ENCODE measurements around the gene CCDC27.

Gene CCDC27

DNA sequence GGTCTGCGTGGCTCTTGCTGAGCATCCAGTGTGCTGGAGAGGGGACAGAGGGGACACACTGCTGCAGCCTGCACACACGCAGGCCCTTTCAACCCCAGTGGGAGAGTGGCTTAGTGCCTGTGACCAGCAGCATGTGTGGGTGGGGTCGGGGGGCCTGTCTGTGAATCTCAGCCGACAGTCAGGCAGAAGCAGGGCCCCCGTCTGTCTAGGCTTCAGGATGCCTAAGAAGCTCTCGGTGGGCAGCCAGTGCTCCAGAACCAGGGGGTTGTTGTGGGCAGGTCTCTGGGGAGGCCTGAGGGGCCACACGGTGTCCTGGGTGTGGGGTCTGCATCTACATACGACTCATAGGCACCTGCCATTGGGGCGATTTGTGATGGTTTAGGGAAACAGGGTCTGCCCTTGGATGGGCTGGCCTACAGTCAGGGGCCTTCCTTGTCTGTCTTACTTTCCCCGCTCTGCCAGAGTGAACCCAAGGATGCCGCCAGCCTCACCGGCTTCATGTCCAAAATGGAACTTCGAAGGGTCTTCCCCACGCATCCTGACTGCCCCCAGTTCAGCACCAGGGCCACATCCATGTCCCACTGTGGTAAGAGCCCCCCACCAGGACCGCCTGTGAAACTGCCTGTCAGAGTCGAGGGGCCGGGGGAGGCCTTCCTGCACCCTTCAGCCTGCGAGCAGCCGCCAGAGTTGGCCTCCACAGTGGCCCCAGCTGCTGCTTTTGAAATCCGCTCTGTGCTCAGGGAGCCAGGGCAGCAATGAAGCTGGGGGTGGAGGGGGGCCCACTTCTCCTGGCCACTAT, 1.6 kb downstream of the CCDC27 start:
- TF ChIP-seq, protein P1, sequence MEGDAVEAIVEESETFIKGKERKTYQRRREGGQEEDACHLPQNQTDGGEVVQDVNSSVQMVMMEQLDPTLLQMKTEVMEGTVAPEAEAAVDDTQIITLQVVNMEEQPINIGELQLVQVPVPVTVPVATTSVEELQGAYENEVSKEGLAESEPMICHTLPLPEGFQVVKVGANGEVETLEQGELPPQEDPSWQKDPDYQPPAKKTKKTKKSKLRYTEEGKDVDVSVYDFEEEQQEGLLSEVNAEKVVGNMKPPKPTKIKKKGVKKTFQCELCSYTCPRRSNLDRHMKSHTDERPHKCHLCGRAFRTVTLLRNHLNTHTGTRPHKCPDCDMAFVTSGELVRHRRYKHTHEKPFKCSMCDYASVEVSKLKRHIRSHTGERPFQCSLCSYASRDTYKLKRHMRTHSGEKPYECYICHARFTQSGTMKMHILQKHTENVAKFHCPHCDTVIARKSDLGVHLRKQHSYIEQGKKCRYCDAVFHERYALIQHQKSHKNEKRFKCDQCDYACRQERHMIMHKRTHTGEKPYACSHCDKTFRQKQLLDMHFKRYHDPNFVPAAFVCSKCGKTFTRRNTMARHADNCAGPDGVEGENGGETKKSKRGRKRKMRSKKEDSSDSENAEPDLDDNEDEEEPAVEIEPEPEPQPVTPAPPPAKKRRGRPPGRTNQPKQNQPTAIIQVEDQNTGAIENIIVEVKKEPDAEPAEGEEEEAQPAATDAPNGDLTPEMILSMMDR (IDR thresholded peaks at IDR 0.05; ENCODE audit: low read depth, low read length, missing control alignments): no peak

DNA sequence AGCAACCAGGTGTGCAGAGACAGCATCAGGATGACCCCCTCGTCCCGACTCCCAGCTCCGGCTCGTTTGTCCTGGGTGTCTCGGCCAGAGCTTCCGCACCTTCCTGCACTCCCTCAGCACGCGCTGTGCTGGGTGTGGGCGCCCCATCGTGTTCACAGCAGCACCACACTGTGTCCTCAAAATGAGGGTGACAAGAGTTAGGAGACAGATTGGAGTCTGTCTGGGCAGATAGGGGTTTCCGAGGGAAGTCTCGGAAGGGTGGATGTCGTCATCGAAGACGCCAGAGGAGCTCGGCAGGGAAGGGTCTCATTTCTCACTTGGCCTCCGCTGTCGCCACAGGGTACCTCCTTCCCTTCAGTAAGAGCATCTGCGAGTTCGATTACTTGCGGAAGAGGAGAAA, 4.1 kb downstream of the CCDC27 start:
- H3K4me3 ChIP-seq (replicated peaks; ENCODE audit: low read depth, low read length): no peak overlapping the region
- TF ChIP-seq, protein P1 (IDR thresholded peaks at IDR 0.05; ENCODE audit: low read depth, low read length, missing control alignments): no peak
- DNase-seq (ENCODE audit: extremely low read depth, low read depth): no peak

More for the DNA sequence above, 1.6 kb downstream of the CCDC27 start:
- no peak overlapping the region for H3K4me3 ChIP-seq (replicated peaks; ENCODE audit: low read depth, low read length)
- no peak for DNase-seq (ENCODE audit: extremely low read depth, low read depth)

DNA sequence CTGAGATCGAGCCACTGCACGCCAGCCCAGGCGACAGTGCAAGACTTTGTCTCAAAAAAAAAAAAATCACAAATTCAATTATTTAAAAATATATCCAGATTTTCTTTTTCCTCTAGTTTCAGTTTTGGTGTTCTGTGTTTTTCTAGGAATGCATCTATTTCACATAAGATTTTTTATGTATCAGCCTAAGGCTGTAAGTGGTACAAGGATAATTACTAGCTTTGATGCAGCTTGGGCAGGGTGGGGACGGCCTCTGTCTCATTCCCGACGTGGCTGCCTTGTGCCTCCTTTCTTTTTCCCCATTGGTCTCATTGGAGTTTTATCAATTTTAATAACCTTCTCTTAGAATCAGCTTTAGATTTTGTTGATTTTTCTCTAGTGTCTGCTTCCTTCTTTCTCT, 6.9 kb downstream of the CCDC27 start:
- DNase-seq (ENCODE audit: extremely low read depth, low read depth): no peak
- H3K4me3 ChIP-seq (replicated peaks; ENCODE audit: low read depth, low read length): no peak overlapping the region
- TF ChIP-seq, protein P1 (IDR thresholded peaks at IDR 0.05; ENCODE audit: low read depth, low read length, missing control alignments): no peak

DNA sequence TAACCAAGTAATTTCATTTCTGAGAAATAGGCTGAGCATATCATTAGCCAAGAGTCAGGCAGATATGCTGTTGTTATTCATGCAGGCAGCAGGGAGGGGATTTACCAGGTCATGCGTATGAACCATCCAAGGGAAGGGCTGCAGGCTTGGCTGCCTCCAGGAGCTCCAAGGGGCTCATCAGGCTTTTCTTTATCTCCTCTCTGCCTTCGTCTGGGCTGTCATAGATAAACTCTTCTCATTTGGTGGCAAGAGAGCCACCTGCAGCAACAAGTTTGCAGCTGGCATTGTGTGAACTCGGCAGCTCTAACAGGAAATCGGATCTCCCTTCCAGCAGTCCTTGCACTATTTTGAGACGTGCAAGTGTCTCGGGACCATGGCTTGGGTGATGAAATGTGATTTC, 7.5 kb downstream of the CCDC27 start:
- no peak for DNase-seq (ENCODE audit: extremely low read depth, low read depth)
- TF ChIP-seq, protein P1 (IDR thresholded peaks at IDR 0.05; ENCODE audit: low read depth, low read length, missing control alignments): no peak
- no peak overlapping the region for H3K4me3 ChIP-seq (replicated peaks; ENCODE audit: low read depth, low read length)

DNA sequence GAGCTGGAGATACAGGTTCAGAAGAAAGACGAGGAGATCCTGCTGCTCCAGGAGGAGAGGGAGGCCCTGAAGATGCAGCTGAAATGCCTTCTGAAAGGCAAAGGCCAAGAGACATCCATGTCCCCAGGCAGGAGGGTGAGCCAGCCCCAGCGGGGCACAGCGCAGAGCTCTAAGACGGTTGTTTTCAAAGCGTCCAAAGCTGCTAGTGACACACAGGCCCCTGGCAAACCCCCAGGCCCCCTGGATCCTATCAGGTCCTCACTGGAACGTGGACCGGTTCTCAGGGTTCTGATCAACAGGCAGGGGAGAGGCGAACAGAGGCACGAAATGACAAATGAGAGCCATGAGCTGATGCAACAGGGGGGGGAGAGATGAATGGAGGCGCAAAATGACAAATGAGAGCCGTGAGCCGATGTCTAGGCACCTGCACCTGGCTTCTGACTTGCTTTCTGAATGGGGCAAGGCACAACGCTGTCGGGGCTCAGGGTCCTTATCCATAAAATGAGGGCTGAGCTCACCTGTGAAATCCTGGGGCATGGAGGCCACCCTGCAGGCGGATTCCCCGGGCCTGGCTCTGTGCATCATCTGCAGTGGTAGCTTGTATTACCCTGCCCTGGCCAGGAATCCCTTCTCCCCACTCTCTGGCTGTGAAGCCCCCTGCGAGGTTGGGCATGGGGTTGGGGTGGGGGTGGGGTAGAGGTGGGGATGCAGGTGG, 9.2 kb downstream of the CCDC27 start:
- TF ChIP-seq, protein P1 (IDR thresholded peaks at IDR 0.05; ENCODE audit: low read depth, low read length, missing control alignments): no peak
- no peak for DNase-seq (ENCODE audit: extremely low read depth, low read depth)
- H3K4me3 ChIP-seq (replicated peaks; ENCODE audit: low read depth, low read length): no peak overlapping the region

DNA sequence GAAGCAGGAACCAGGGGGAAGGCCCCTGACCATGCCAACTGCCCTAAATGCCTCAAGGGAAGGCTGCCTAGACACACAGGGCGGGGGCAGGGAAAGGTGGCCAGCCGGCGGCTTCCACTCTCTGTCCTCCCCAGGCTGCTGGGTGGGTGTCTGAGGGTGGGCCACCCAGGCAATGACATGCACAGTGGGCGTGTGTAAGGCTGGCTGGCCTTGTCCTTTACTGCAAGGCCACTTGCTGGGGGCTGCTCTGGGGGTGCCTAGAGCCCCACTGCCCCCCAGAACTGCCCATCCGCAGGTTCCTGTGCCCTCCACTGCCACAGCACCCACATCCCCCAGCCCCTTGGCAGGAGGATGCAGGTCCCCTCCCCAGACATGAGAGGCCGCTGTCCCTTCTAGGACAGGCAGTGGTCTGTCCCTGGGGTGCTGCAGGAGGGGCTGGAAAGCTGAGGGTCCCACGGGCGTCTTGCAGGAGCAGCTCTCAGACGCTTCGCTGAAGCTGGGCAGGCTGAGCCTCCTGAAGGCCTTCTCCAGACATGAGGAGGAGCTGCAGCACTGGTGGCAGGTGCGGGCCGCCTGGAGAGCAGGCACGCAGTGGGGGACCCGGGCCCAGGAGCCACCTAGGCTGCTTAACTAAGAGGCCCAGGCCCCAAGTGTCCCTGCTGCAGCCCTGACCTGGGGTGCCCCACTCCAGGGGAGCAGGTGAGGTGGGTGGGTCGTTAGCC, 10.1 kb downstream of the CCDC27 start:
- H3K4me3 ChIP-seq (replicated peaks; ENCODE audit: low read depth, low read length): no peak overlapping the region
- TF ChIP-seq, protein P1 (IDR thresholded peaks at IDR 0.05; ENCODE audit: low read depth, low read length, missing control alignments): no peak
- DNase-seq (ENCODE audit: extremely low read depth, low read depth): no peak

Measured in HFF-Myc (cell line).